Neural crest cell (in vitro differentiated cells): ENCODE data around the gene C19orf47. TPM values are rescaled to one million over a fixed set of nuclear protein-coding genes. Genes with fewer than 3 reads are reported as not detected.

Source experiments
- DNase-seq: peaks from one replicate; pipeline ENCODE4 v3.0.0; 2021; ENCODE audit warnings: low read depth, mixed read lengths, low spot score
- H3K27ac Mint-ChIP-seq: one replicate; pipeline ENCODE4 v1.8.0; 2021; ENCODE audit warnings: mild to moderate bottlenecking, mixed read lengths; ENCODE audit not compliant: unreplicated experiment
- H3K27me3 Mint-ChIP-seq: 2 replicates; pipeline ENCODE4 v1.8.0; 2021; ENCODE audit warnings: low read depth, mild to moderate bottlenecking, mixed read lengths
- H3K36me3 Mint-ChIP-seq: 2 replicates; pipeline ENCODE4 v1.8.0; 2021; ENCODE audit warnings: low read depth, mild to moderate bottlenecking, mixed read lengths
- H3K4me1 Mint-ChIP-seq: 2 replicates; pipeline ENCODE4 v1.8.0; 2021; ENCODE audit warnings: mixed read lengths
- H3K4me3 Mint-ChIP-seq: one replicate; pipeline ENCODE4 v1.8.0; 2021; ENCODE audit warnings: mild to moderate bottlenecking, mixed read lengths
- H3K9me3 Mint-ChIP-seq: 2 replicates; pipeline ENCODE4 v1.8.0; 2021; ENCODE audit warnings: mixed read lengths
- CTCF ChIP-seq: fragments of 200-600 bp; sonication (generic); conservative IDR thresholded peaks from 2 replicates; pipeline ENCODE4 v1.5.0; 2021; ENCODE audit warnings: antibody characterized with exemption, mild to moderate bottlenecking
- long read RNA-seq: library from polyadenylated mRNA; unstranded; transcript quantifications from one replicate; pipeline ENCODE4 v2.0.0, GENCODE V29; 2020
- total RNA-seq: library from RNA; stranded (reverse); gene quantifications from 2 replicates; pipeline ENCODE4 v1.2.1, GENCODE V29; 2021

C19orf47 gene
- total RNA-seq = 19.0 and 21.0 TPM in 2 replicates
- long read RNA-seq, partial matches to known transcripts = 0 of 1 reads
- long read RNA-seq, other reads (novel, unspliced or antisense) = 0 of 1 reads

GRCh38 chr19:40348125-40348913, at the start of gene C19orf47, which contains the start of gene PLD3:
Gene C19orf47 (minus strand): TSS chr19:40348397. CDS start chr19:40341857, 6,540 bp downstream.
Gene PLD3 (plus strand): TSS chr19:40348695. CDS start chr19:40366484, 17,789 bp downstream.
- no peaks in the 10 kb centered on the region for H3K36me3 Mint-ChIP-seq
- peaks cover 25% of the 10 kb centered on the region for H3K4me1 Mint-ChIP-seq
- H3K9me3 Mint-ChIP-seq = no peaks in the 10 kb centered on the region
- H3K4me3 Mint-ChIP-seq = peak within 1 kb of the TSS; percentile 91
- TF ChIP-seq CTCF = no peak
- peak within 1 kb of the TSS; percentile 68 for H3K27ac Mint-ChIP-seq
- H3K27me3 Mint-ChIP-seq = no peaks in the 10 kb centered on the region
- peak; percentile 95 for DNase-seq

GRCh38 chr19:40397568-40397906, 49.3 kb upstream of the C19orf47 start:
- no peak for DNase-seq
- Mint-ChIP-seq H3K4me1 (peaks cover 8% of the 10 kb centered on the region), H3K9me3 (no peaks in the 10 kb centered on the region)

GRCh38 chr19:40396886-40397567, 48.8 kb upstream of the C19orf47 start:
- Mint-ChIP-seq H3K4me3 (no peak overlapping the region), H3K36me3 (no peaks in the 10 kb centered on the region), H3K4me1 (peaks cover 8% of the 10 kb centered on the region), H3K27me3 (no peaks in the 10 kb centered on the region), H3K27ac (no peak overlapping the region), H3K9me3 (no peaks in the 10 kb centered on the region)
- no peak for TF ChIP-seq CTCF
- DNase-seq = no peak

More at GRCh38 chr19:40397568-40397906, 49.3 kb upstream of the C19orf47 start:
- Mint-ChIP-seq H3K27ac (no peak overlapping the region), H3K4me3 (no peak overlapping the region), H3K27me3 (no peaks in the 10 kb centered on the region), H3K36me3 (no peaks in the 10 kb centered on the region)
- no peak for TF ChIP-seq CTCF

- Mint-ChIP-seq H3K27ac (no peak overlapping the region), H3K4me1 (peaks cover 8% of the 10 kb centered on the region), H3K27me3 (no peaks in the 10 kb centered on the region), H3K36me3 (no peaks in the 10 kb centered on the region), H3K9me3 (no peaks in the 10 kb centered on the region), H3K4me3 (no peak overlapping the region)
- DNase-seq = no peak
- no peak for TF ChIP-seq CTCF
Measured at GRCh38 chr19:40395956-40396355, 47.8 kb upstream of the C19orf47 start.

GRCh38 chr19:40394816-40395210, 46.6 kb upstream of the C19orf47 start:
- Mint-ChIP-seq H3K36me3 (no peaks in the 10 kb centered on the region), H3K9me3 (no peaks in the 10 kb centered on the region), H3K4me3 (no peak overlapping the region), H3K4me1 (peaks cover 8% of the 10 kb centered on the region), H3K27me3 (no peaks in the 10 kb centered on the region), H3K27ac (peak overlapping the region; percentile 27)
- no peak for TF ChIP-seq CTCF
- no peak for DNase-seq
